GM12874 (cell line): Measurements from ENCODE around the gene CYTH3.

Source experiments
- TF ChIP-seq, protein P1 (sequence below): IDR thresholded peaks from 2 replicates; pipeline ENCODE4 v1.5.1; 2011; ENCODE audit warnings: low read depth, mild to moderate bottlenecking, control low read depth, low read length, moderate library complexity; ENCODE audit not compliant: insufficient read depth

CYTH3 gene

DNA sequence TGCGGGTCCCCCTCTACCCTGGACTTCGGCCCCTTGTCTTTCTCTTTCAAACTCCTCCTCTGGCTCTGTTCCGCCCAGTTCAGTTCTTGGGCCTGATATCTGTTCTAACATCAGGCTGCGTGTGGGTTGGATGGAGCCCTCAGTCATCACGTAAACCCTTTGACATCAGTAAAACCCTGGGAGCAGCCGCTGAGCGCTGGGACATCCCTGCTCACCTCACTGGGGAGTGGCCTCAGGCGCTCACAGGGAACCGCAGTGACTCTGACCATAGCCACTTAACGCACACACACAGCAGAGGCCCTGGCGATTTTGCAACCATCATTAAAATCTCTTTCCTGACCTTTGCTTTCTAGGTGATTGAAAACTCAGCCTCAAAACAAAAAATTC, 113.3 kb downstream of the CYTH3 start:
- TF ChIP-seq, protein P1, sequence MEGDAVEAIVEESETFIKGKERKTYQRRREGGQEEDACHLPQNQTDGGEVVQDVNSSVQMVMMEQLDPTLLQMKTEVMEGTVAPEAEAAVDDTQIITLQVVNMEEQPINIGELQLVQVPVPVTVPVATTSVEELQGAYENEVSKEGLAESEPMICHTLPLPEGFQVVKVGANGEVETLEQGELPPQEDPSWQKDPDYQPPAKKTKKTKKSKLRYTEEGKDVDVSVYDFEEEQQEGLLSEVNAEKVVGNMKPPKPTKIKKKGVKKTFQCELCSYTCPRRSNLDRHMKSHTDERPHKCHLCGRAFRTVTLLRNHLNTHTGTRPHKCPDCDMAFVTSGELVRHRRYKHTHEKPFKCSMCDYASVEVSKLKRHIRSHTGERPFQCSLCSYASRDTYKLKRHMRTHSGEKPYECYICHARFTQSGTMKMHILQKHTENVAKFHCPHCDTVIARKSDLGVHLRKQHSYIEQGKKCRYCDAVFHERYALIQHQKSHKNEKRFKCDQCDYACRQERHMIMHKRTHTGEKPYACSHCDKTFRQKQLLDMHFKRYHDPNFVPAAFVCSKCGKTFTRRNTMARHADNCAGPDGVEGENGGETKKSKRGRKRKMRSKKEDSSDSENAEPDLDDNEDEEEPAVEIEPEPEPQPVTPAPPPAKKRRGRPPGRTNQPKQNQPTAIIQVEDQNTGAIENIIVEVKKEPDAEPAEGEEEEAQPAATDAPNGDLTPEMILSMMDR: no peak

DNA sequence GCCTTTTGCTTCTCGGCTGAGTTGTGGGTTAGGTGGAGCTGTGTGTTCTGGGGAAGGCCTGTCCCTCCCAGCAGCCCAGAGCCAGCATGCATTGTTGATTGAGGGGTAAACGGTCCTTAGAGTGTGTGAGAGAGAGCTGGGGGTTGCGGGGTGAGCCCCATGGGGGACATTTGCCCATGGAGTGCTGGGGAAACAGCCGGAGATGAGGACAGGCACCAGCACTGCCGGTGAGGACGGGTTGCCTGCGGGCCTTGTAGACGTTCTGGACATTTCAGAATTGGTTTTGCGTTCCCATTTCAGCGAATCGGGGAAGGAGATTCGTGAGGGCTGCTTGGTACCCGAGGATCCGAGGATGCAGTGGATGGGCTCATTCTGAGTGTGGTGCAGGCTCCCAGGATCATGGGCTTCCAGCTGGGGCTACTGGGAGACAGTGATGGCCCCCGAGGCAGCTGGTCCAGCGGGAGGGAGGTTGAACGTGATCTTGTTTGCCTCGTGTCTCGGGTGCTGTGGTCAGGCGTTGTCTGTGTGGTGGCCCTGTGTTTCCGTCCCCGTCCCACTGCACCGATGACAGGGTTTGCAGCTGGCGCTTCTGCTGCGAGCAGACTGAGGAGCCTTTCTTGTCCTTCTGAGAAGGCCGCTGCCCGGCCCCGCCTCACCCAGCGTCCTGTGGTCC, 113.9 kb downstream of the CYTH3 start:
- TF ChIP-seq, protein P1: no peak

DNA sequence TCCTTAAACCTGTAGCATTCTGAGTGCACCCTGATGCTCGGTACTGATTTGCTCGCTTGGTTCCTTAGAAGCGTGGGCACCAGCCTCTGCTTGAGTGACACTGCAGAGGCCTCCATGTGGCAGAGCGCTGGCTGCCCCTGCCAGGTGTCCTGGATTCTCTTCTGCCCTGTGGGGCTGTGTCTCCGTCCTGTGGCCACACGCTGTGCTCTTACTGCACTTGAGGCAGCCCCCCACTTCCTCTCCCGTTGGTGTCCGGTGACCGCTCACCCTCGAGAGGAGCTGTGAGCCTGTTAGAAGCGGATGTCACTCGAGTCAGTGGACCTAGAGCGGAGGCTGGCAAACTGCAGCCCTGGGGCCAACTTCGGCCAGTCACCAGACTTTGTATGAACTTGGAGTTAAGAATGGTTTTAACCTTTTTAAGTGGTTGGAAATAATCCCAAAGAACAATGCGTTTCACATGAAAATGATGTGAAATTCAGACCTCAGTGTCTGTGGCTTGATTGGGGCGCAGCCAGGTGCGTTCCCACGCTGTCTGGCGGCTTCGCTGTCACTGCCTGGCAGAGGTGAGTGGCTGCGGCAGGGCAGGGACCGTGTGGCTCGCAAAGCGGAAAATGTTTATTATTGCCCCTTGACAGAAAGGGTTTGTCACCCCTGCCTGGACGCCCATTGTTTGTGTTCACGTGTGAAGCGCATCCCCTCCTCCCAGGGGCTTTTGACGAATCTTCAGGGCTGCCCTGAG, 114.6 kb downstream of the CYTH3 start:
- TF ChIP-seq, protein P1: no peak

DNA sequence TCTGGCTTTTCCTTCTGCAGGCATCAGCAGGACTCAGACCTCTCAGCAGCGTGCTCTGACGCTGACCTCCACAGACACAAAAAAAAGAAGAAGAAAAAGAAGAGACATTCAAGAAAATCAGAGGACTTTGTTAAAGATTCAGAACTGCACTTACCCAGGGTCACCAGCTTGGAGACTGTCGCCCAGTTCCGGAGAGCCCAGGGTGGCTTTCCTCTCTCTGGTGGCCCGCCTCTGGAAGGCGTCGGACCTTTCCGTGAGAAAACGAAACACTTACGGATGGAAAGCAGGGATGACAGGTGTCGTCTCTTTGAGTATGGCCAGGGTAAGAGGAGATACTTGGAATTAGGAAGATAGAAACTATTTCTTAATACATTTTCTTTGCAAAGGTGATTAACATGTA, 115.7 kb downstream of the CYTH3 start:
- TF ChIP-seq, protein P1: no peak

DNA sequence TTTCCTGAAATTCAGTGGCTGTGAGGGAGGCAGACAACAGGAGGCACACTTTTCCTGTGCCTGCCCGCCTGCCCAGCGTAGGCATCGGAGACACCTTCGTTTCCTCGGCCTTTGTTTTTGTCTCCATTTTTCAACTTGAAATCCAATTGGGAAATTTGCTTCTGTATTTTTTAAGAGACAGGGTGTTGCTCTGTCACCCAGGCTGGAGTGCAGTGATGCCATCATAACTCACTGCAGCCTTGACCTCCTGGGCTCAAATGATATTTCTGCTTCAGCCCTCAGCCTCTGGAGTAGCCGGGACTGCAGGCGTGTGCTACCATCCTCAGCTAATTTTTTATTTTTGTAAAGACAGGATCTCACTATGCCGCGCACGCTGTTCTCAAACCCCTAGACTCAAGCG, 116.8 kb downstream of the CYTH3 start:
- TF ChIP-seq, protein P1: no peak

DNA sequence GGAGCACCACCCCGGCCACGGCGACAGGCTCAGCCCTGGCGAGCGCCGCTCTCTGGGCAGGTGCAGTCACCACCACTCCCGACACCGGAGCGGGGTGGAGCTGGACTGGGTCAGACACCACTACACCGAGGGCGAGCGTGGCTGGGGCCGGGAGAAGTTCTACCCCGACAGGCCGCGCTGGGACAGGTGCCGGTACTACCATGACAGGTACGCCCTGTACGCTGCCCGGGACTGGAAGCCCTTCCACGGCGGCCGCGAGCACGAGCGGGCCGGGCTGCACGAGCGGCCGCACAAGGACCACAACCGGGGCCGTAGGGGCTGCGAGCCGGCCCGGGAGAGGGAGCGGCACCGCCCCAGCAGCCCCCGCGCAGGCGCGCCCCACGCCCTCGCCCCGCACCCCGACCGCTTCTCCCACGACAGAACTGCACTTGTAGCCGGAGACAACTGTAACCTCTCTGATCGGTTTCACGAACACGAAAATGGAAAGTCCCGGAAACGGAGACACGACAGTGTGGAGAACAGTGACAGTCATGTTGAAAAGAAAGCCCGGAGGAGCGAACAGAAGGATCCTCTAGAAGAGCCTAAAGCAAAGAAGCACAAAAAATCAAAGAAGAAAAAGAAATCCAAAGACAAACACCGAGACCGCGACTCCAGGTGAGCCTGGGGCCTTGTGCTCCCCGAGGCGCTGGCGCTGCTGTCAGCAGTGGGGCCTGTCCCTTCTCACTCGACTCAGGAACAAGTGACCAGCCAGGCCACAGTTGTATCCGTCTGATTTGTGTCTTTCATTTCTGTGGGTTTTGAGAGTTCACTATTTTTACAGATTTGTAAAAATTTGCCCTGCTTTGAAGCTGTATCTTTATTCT, 117.7 kb downstream of the CYTH3 start:
- TF ChIP-seq, protein P1: no peak

DNA sequence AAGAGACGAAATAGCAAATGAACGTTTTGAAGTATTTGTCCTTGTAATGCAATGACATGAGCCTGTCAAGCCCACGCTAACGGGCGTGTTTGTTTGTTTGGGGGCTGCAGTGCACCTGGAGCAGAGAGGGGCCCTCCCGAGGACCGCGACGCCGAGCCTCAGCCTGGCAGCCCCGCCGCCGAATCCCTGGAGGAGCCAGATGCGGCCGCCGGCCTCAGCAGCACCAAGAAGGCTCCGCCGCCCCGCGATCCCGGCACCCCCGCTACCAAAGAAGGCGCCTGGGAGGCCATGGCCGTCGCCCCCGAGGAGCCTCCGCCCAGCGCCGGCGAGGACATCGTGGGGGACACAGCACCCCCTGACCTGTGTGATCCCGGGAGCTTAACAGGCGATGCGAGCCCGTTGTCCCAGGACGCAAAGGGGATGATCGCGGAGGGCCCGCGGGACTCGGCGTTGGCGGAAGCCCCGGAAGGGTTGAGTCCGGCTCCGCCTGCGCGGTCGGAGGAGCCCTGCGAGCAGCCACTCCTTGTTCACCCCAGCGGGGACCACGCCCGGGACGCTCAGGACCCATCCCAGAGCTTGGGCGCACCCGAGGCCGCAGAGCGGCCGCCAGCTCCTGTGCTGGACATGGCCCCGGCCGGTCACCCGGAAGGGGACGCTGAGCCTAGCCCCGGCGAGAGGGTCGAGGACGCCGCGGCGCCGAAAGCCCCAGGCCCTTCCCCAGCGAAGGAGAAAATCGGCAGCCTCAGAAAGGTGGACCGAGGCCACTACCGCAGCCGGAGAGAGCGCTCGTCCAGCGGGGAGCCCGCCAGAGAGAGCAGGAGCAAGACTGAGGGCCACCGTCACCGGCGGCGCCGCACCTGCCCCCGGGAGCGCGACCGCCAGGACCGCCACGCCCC, 118.5 kb downstream of the CYTH3 start:
- TF ChIP-seq, protein P1: no peak
